TTC549 (cell line): ENCODE results near the gene TNK1.
"Not testable (repeated sequence)": the region's sequence is repeated elsewhere in the genome, so short reads cannot be mapped to it uniquely, and the experiment has no call there.

Experiments used
- FAIRE-seq: peaks from 2 replicates; lab custom pipeline; 2012; peaks lifted over from hg19 to GRCh38; lab: Jason Lieb, UNC

Gene TNK1

GRCh38 chr17:7380855-7381683 is at the start of gene TNK1:
TSS of gene TNK1 (plus strand) at chr17:7381089. CDS start at chr17:7382927, 1,838 bp downstream.
- FAIRE-seq, result no peak

GRCh38 chr17:7332111-7332510 is 48.8 kb upstream of the TNK1 start:
- no peak for FAIRE-seq

GRCh38 chr17:7332600-7333069 is 48.3 kb upstream of the TNK1 start:
- not testable (repeated sequence) for FAIRE-seq

- FAIRE-seq, result no peak
These were observed 45.9 kb upstream of the TNK1 start for GRCh38 chr17:7334938-7335538.

GRCh38 chr17:7335765-7336164 is 45.1 kb upstream of the TNK1 start:
- not testable (repeated sequence) for FAIRE-seq

- FAIRE-seq, result no peak
These were observed 44.4 kb upstream of the TNK1 start, which contains the start of gene ACAP1 for GRCh38 chr17:7336240-7337175. TSS of gene ACAP1 (plus strand) at chr17:7336529. CDS start at chr17:7336735, 206 bp downstream.

- FAIRE-seq, result not testable (repeated sequence)
These were observed 43.3 kb upstream of the TNK1 start for GRCh38 chr17:7337600-7337999.

- FAIRE-seq, result no peak
These were observed 40.7 kb upstream of the TNK1 start for GRCh38 chr17:7340179-7340578.

GRCh38 chr17:7341842-7342241 is 39.0 kb upstream of the TNK1 start:
- FAIRE-seq, result no peak

- no peak for FAIRE-seq
These were observed 37.6 kb upstream of the TNK1 start for GRCh38 chr17:7343250-7343649.

- no peak for FAIRE-seq
These were observed 33.9 kb upstream of the TNK1 start for GRCh38 chr17:7346761-7347614.

GRCh38 chr17:7347630-7348477 is 33.0 kb upstream of the TNK1 start:
- FAIRE-seq, result no peak

- no peak for FAIRE-seq
These were observed 32.2 kb upstream of the TNK1 start for GRCh38 chr17:7348478-7349242.

- no peak for FAIRE-seq
These were observed 29.0 kb upstream of the TNK1 start, which contains the start of gene KCTD11 for GRCh38 chr17:7351665-7352502. TSS of gene KCTD11 (plus strand) at chr17:7352162.

- no peak for FAIRE-seq
These were observed 28.4 kb upstream of the TNK1 start for GRCh38 chr17:7352503-7352889.

GRCh38 chr17:7352910-7353635 is 27.8 kb upstream of the TNK1 start:
- FAIRE-seq, result no peak

GRCh38 chr17:7354262-7354843 is 26.5 kb upstream of the TNK1 start:
- FAIRE-seq, result no peak

- no peak for FAIRE-seq
These were observed 25.8 kb upstream of the TNK1 start, which contains the start of gene TMEM95 for GRCh38 chr17:7355053-7355452. TSS of gene TMEM95 (plus strand) at chr17:7355156. CDS start at chr17:7355205, 49 bp downstream.
